ENCODE results near the gene IL2RA. TPM values are rescaled to one million over a fixed set of nuclear protein-coding genes. Genes with fewer than 3 reads are reported as not detected.

IL2RA gene
- total RNA-seq, 1 donor from 2014 or later = not detected

- no peak for TF ChIP-seq CTCF (IDR thresholded peaks at IDR 0.05; ENCODE audit: insufficient read depth, low read length, poor library complexity, severe bottlenecking)
- DNase-seq (ENCODE audit: low read depth) = no peak
- Histone ChIP-seq H3K4me3 (ENCODE audit: low read depth, low read length) (no peak overlapping the region), H3K36me3 (ENCODE audit: control insufficient read depth, insufficient read depth, low read length) (no peaks in the 10 kb centered on the region), H3K27me3 (ENCODE audit: control insufficient read depth, insufficient read depth, low read length) (peaks cover 3% of the 10 kb centered on the region)
These were observed 49.9 kb downstream of the IL2RA start for GRCh38 chr10:6012121-6012905.

- no peak for TF ChIP-seq CTCF (IDR thresholded peaks at IDR 0.05; ENCODE audit: insufficient read depth, low read length, poor library complexity, severe bottlenecking)
- H3K36me3 ChIP-seq (ENCODE audit: control insufficient read depth, insufficient read depth, low read length) = no peaks in the 10 kb centered on the region
- H3K4me3 ChIP-seq (ENCODE audit: low read depth, low read length) = no peak overlapping the region
- no peak for DNase-seq (ENCODE audit: low read depth)
- H3K27me3 ChIP-seq (ENCODE audit: control insufficient read depth, insufficient read depth, low read length) = peaks cover 3% of the 10 kb centered on the region
These were observed 50.6 kb downstream of the IL2RA start for GRCh38 chr10:6011558-6011957.

GRCh38 chr10:6010569-6010968 lies 51.6 kb downstream of the IL2RA start:
- H3K36me3 ChIP-seq (ENCODE audit: control insufficient read depth, insufficient read depth, low read length) = no peaks in the 10 kb centered on the region
- TF ChIP-seq CTCF (IDR thresholded peaks at IDR 0.05; ENCODE audit: insufficient read depth, low read length, poor library complexity, severe bottlenecking) = no peak
- no peak for DNase-seq (ENCODE audit: low read depth)
- peaks cover 3% of the 10 kb centered on the region for H3K27me3 ChIP-seq (ENCODE audit: control insufficient read depth, insufficient read depth, low read length)
- H3K4me3 ChIP-seq (ENCODE audit: low read depth, low read length) = no peak overlapping the region

- Histone ChIP-seq H3K4me3 (ENCODE audit: low read depth, low read length) (no peak overlapping the region), H3K36me3 (ENCODE audit: control insufficient read depth, insufficient read depth, low read length) (no peaks in the 10 kb centered on the region), H3K27me3 (ENCODE audit: control insufficient read depth, insufficient read depth, low read length) (peaks cover 4% of the 10 kb centered on the region)
- no peak for DNase-seq (ENCODE audit: low read depth)
- no peak for TF ChIP-seq CTCF (IDR thresholded peaks at IDR 0.05; ENCODE audit: insufficient read depth, low read length, poor library complexity, severe bottlenecking)
These were observed 52.2 kb downstream of the IL2RA start for GRCh38 chr10:6009961-6010360.

- H3K4me3 ChIP-seq (ENCODE audit: low read depth, low read length) = no peak overlapping the region
- no peak for DNase-seq (ENCODE audit: low read depth)
These were observed 53.0 kb downstream of the IL2RA start for GRCh38 chr10:6009150-6009549.

More at GRCh38 chr10:6009150-6009549, 53.0 kb downstream of the IL2RA start:
- TF ChIP-seq CTCF (IDR thresholded peaks at IDR 0.05; ENCODE audit: insufficient read depth, low read length, poor library complexity, severe bottlenecking) = no peak
- peaks cover 5% of the 10 kb centered on the region for H3K27me3 ChIP-seq (ENCODE audit: control insufficient read depth, insufficient read depth, low read length)
- no peaks in the 10 kb centered on the region for H3K36me3 ChIP-seq (ENCODE audit: control insufficient read depth, insufficient read depth, low read length)
